ENCODE measurements around the gene ENOPH1.
A peak's percentile ranks its signal among the peaks of the same experiment; 100 is the strongest.

The ENOPH1 gene

DNA sequence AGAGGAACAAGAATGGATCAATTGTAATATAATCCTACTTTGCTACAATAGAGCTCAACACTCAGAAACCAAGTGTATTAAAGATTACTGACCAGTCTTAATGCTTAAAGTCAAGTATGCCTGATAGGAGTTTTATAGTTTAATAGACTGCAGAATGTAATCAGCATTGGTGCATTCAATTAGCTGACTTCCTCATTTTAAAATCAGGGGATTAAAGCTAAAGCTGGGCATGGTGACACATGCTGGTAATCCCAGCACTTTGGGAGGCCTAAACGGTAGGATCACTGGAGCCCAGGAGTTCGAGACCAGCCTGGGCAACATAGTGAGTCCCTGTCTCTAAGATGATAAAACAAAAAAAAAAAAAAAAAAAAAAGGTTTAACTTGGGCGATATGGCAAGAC is 10.9 kb upstream of the ENOPH1 start:
- Mint-ChIP-seq H3K4me3 (no peak overlapping the region), H3K27me3 (peaks cover 9% of the 10 kb centered on the region), H3K4me1 (peaks cover 20% of the 10 kb centered on the region), H3K9me3 (no peaks in the 10 kb centered on the region), H3K36me3 (peaks cover 19% of the 10 kb centered on the region), H3K27ac (no peak overlapping the region)
- ATAC-seq, result no peak

- Mint-ChIP-seq H3K36me3 (peaks cover 36% of the 10 kb centered on the region), H3K27me3 (peaks cover 9% of the 10 kb centered on the region), H3K4me3 (no peak overlapping the region), H3K9me3 (no peaks in the 10 kb centered on the region), H3K4me1 (peaks cover 22% of the 10 kb centered on the region), H3K27ac (no peak overlapping the region)
- ATAC-seq, result no peak
Observed at GRCh38 chr4:82421796-82422560, 8.4 kb upstream of the ENOPH1 start.

- no peaks in the 10 kb centered on the region for H3K9me3 Mint-ChIP-seq
- H3K4me3 Mint-ChIP-seq, result no peak overlapping the region
- ATAC-seq, result no peak
- peaks cover 29% of the 10 kb centered on the region for H3K4me1 Mint-ChIP-seq
- H3K27me3 Mint-ChIP-seq, result peaks cover 9% of the 10 kb centered on the region
- peaks cover 42% of the 10 kb centered on the region for H3K36me3 Mint-ChIP-seq
- no peak overlapping the region for H3K27ac Mint-ChIP-seq
Observed at GRCh38 chr4:82422616-82423015, 7.8 kb upstream of the ENOPH1 start.

GRCh38 chr4:82423245-82424054 is 6.9 kb upstream of the ENOPH1 start:
- no peak for ATAC-seq
- Mint-ChIP-seq H3K4me1 (peaks cover 37% of the 10 kb centered on the region), H3K27me3 (peaks cover 1% of the 10 kb centered on the region), H3K36me3 (peaks cover 50% of the 10 kb centered on the region), H3K4me3 (no peak overlapping the region), H3K9me3 (no peaks in the 10 kb centered on the region), H3K27ac (no peak overlapping the region)

- Mint-ChIP-seq H3K4me3 (no peak overlapping the region), H3K27me3 (no peaks in the 10 kb centered on the region), H3K4me1 (peaks cover 40% of the 10 kb centered on the region), H3K27ac (no peak overlapping the region), H3K36me3 (peaks cover 61% of the 10 kb centered on the region), H3K9me3 (no peaks in the 10 kb centered on the region)
- no peak for ATAC-seq
Observed at GRCh38 chr4:82425478-82425877, 4.9 kb upstream of the ENOPH1 start.

- peak overlapping the region; percentile 98 for H3K4me3 Mint-ChIP-seq
- H3K36me3 Mint-ChIP-seq, result peaks cover 51% of the 10 kb centered on the region
- H3K27me3 Mint-ChIP-seq, result no peaks in the 10 kb centered on the region
- H3K9me3 Mint-ChIP-seq, result no peaks in the 10 kb centered on the region
- H3K4me1 Mint-ChIP-seq, result peaks cover 56% of the 10 kb centered on the region
- ATAC-seq, result no peak
- H3K27ac Mint-ChIP-seq, result peak overlapping the region; percentile 97
Observed at GRCh38 chr4:82428526-82428968, 1.8 kb upstream of the ENOPH1 start.

- H3K9me3 Mint-ChIP-seq, result no peaks in the 10 kb centered on the region
- peaks cover 56% of the 10 kb centered on the region for H3K4me1 Mint-ChIP-seq
- H3K36me3 Mint-ChIP-seq, result peaks cover 47% of the 10 kb centered on the region
- peak; percentile 83 for ATAC-seq
- peak overlapping the region; percentile 98 for H3K4me3 Mint-ChIP-seq
- H3K27ac Mint-ChIP-seq, result peak overlapping the region; percentile 97
- no peaks in the 10 kb centered on the region for H3K27me3 Mint-ChIP-seq
Observed at GRCh38 chr4:82428969-82429727, 1.2 kb upstream of the ENOPH1 start.

GRCh38 chr4:82429728-82430192 is 630 bp upstream of the ENOPH1 start:
- Mint-ChIP-seq H3K4me3 (peak overlapping the region; percentile 98), H3K27ac (peak overlapping the region; percentile 97), H3K36me3 (peaks cover 45% of the 10 kb centered on the region), H3K27me3 (no peaks in the 10 kb centered on the region), H3K9me3 (no peaks in the 10 kb centered on the region), H3K4me1 (peaks cover 59% of the 10 kb centered on the region)
- ATAC-seq, result no peak

DNA sequence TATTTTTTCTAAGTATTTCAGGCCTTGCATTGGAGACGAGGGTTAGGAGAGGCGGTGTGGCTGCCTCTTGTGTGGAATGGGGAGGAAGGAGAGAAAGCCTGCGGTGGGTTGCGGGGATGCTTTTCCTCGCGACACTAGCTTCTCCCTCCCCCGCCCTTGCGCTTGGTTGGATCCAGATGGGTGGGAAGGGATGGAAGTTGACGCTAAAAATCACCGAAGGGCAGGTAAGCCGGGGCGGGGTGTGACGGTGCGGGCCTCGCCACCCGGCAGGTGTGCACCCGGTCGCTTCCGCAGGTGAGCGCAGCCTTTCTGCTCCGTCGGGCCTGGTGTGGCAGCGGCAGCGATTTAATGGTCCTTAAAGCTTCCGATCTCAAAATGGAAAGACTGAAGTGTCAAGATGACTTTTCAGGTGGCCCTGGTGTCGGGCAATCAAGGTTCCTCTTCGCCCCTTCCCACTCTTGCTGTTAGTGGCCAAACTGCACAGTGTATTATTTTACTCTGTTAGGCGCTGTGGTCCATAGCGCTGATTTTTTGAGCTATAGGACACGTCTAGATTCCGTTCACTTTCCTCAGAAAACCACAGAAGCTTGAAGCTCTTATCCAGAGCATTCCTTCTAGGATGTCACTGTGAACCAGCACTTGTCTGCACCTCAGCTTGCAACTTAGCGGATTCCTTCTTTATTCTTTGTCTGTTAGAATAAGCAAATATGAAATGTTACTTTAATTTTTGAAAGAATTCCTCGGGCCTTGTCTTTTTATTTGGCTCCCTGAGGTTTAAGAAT is 765 bp downstream of the ENOPH1 start:
- Mint-ChIP-seq H3K27me3 (no peaks in the 10 kb centered on the region), H3K36me3 (peaks cover 44% of the 10 kb centered on the region), H3K4me1 (peaks cover 60% of the 10 kb centered on the region), H3K9me3 (no peaks in the 10 kb centered on the region), H3K4me3 (peak overlapping the region; percentile 98), H3K27ac (peak overlapping the region; percentile 97)
- ATAC-seq, result no peak

DNA sequence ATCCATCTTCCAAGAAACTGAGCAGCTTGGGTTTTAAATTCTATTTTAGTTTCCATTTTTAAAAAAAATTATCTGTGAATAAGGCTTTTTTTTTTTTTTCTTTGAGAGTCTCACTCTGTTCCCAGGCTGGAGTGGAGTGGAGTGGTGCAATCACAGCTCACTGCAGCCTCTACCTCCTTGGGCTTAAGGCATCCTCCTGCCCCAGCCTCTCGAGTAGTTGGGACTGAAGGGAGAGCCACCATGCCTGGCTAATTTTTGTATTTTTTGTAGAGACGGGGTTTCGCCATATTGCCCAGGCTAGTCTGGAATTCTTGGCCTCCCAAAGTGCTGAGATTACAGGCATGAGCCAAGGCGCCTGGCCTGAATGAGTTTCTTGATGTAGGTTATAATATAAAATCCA is 1.4 kb downstream of the ENOPH1 start:
- H3K36me3 Mint-ChIP-seq, result peaks cover 41% of the 10 kb centered on the region
- H3K9me3 Mint-ChIP-seq, result no peaks in the 10 kb centered on the region
- H3K27ac Mint-ChIP-seq, result no peak overlapping the region
- H3K27me3 Mint-ChIP-seq, result no peaks in the 10 kb centered on the region
- peak overlapping the region; percentile 21 for H3K4me3 Mint-ChIP-seq
- no peak for ATAC-seq
- H3K4me1 Mint-ChIP-seq, result peaks cover 57% of the 10 kb centered on the region

- H3K9me3 Mint-ChIP-seq, result no peaks in the 10 kb centered on the region
- H3K4me1 Mint-ChIP-seq, result peaks cover 57% of the 10 kb centered on the region
- peaks cover 41% of the 10 kb centered on the region for H3K36me3 Mint-ChIP-seq
- H3K27ac Mint-ChIP-seq, result no peak overlapping the region
- ATAC-seq, result no peak
- no peaks in the 10 kb centered on the region for H3K27me3 Mint-ChIP-seq
- H3K4me3 Mint-ChIP-seq, result no peak overlapping the region
Observed at GRCh38 chr4:82432596-82432995, 2.2 kb downstream of the ENOPH1 start.

DNA sequence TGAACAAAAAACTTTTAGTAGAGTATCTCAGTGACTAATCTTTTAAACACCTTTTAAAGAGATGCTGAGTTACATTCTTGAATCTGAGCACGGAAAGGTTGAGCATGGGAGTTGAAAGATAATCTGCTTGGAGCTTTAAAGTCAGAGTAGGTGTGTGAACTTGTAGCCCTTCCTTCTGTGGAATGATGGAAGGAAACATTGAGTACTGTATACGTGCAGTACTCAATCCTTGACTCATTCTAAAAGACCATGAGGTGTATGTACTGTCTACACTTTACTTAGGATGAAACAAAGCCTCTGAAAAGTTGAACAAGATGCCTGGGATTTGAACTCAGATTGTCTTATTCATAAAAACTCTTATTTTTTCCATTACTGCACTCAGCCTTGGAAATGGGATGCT is 3.4 kb downstream of the ENOPH1 start:
- Mint-ChIP-seq H3K36me3 (peaks cover 30% of the 10 kb centered on the region), H3K9me3 (no peaks in the 10 kb centered on the region), H3K27me3 (no peaks in the 10 kb centered on the region), H3K4me1 (peaks cover 53% of the 10 kb centered on the region), H3K27ac (no peak overlapping the region), H3K4me3 (no peak overlapping the region)
- ATAC-seq, result no peak

- no peaks in the 10 kb centered on the region for H3K9me3 Mint-ChIP-seq
- no peak overlapping the region for H3K27ac Mint-ChIP-seq
- peaks cover 61% of the 10 kb centered on the region for H3K4me1 Mint-ChIP-seq
- ATAC-seq, result no peak
- no peak overlapping the region for H3K4me3 Mint-ChIP-seq
- peaks cover 30% of the 10 kb centered on the region for H3K36me3 Mint-ChIP-seq
- no peaks in the 10 kb centered on the region for H3K27me3 Mint-ChIP-seq
Observed at GRCh38 chr4:82434949-82435348, 4.6 kb downstream of the ENOPH1 start.

DNA sequence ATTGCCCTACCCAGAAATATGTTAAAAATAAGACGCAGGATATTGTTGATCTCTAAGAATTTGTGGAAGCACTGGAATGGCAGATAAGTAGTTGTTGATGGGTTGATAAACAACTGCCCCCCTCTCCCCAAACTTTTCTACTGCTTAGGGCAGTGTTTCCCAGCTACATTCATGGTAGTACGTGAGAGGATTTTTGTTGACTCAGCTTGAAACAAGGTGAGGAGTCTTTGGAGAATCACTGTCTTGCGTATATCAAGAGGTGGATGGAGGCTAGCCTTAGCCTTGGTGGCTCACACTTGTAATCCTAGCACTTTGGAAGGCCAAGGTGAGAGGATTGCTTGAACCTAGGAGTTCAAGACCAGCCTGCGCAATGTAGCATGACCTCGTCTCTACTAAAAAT is 5.7 kb downstream of the ENOPH1 start:
- H3K27ac Mint-ChIP-seq, result no peak overlapping the region
- no peaks in the 10 kb centered on the region for H3K27me3 Mint-ChIP-seq
- no peak overlapping the region for H3K4me3 Mint-ChIP-seq
- H3K9me3 Mint-ChIP-seq, result no peaks in the 10 kb centered on the region
- H3K4me1 Mint-ChIP-seq, result peaks cover 63% of the 10 kb centered on the region
- no peak for ATAC-seq
- peaks cover 34% of the 10 kb centered on the region for H3K36me3 Mint-ChIP-seq
